ENCODE measurements around the gene QRICH1.

GRCh38 chr3:49026536-49026935 is 67.3 kb downstream of the QRICH1 start:
- no peak for TF ChIP-seq CTCF (IDR thresholded peaks at IDR 0.05)
- TF ChIP-seq ZFX (IDR thresholded peaks at IDR 0.05; ENCODE audit: borderline replicate concordance) = no peak

All from 22Rv1 (cell line).